HG03469 (cell line): ENCODE measurements around the gene TMEM9.

Experiments used
- ATAC-seq: cut with Tn5 transposase; IDR thresholded peaks from one replicate; pipeline ENCODE4 v1.9.1; 2021; ENCODE audit warnings: mild to moderate bottlenecking, moderate library complexity, moderate number of reproducible peaks; ENCODE audit not compliant: unreplicated experiment

TMEM9 gene

GRCh38 chr1:201154389-201155165, at the start of gene TMEM9:
Gene TMEM9, minus strand, starts transcription at chr1:201154474. Its CDS starts 551 bp downstream, at chr1:201153923.
- ATAC-seq = peak; percentile 89

- no peak for ATAC-seq
Observed at GRCh38 chr1:201198598-201198997, 44.3 kb upstream of the TMEM9 start.

- no peak for ATAC-seq
Observed at GRCh38 chr1:201194046-201194445, 39.8 kb upstream of the TMEM9 start.

GRCh38 chr1:201192261-201192788, 38.1 kb upstream of the TMEM9 start:
- no peak for ATAC-seq

GRCh38 chr1:201191653-201192260, 37.5 kb upstream of the TMEM9 start:
- no peak for ATAC-seq

- no peak for ATAC-seq
Observed at GRCh38 chr1:201190624-201191051, 36.4 kb upstream of the TMEM9 start, which contains the start of gene IGFN1. Gene IGFN1, plus strand, starts transcription at chr1:201190824. Its CDS starts 2,470 bp downstream, at chr1:201193294.

GRCh38 chr1:201190005-201190404, 35.7 kb upstream of the TMEM9 start:
- no peak for ATAC-seq

GRCh38 chr1:201189085-201189484, 34.8 kb upstream of the TMEM9 start:
- no peak for ATAC-seq

GRCh38 chr1:201186192-201186591, 31.9 kb upstream of the TMEM9 start:
- ATAC-seq = no peak

- no peak for ATAC-seq
Observed at GRCh38 chr1:201185527-201186128, 31.4 kb upstream of the TMEM9 start.

GRCh38 chr1:201185123-201185453, 30.8 kb upstream of the TMEM9 start:
- no peak for ATAC-seq

GRCh38 chr1:201184307-201185122, 30.2 kb upstream of the TMEM9 start:
- no peak for ATAC-seq

GRCh38 chr1:201183753-201184152, 29.5 kb upstream of the TMEM9 start:
- no peak for ATAC-seq

- ATAC-seq = no peak
Observed at GRCh38 chr1:201183209-201183608, 28.9 kb upstream of the TMEM9 start.

- ATAC-seq = no peak
Observed at GRCh38 chr1:201181726-201182125, 27.5 kb upstream of the TMEM9 start.

GRCh38 chr1:201181323-201181722, 27.0 kb upstream of the TMEM9 start:
- no peak for ATAC-seq

GRCh38 chr1:201180901-201181300, 26.6 kb upstream of the TMEM9 start:
- no peak for ATAC-seq

- no peak for ATAC-seq
Observed at GRCh38 chr1:201180141-201180540, 25.9 kb upstream of the TMEM9 start.

- ATAC-seq = no peak
Observed at GRCh38 chr1:201178718-201179117, 24.4 kb upstream of the TMEM9 start.

GRCh38 chr1:201176940-201177339, 22.7 kb upstream of the TMEM9 start:
- no peak for ATAC-seq
